GM13977 (cell line): Measurements from ENCODE around the gene TULP4.
"Not testable (repeated sequence)": the region's sequence is repeated elsewhere in the genome, so short reads cannot be mapped to it uniquely, and the experiment has no call there.

Source experiments
- DNase-seq: peaks from one replicate; pipeline ENCODE4 v3.0.0; 2012; ENCODE audit warnings: low spot score
- CTCF ChIP-seq: IDR thresholded peaks from 2 replicates; pipeline ENCODE4 v1.5.1; 2012; ENCODE audit warnings: mild to moderate bottlenecking, control low read depth; ENCODE audit not compliant: insufficient read depth; ENCODE audit errors: extremely low read depth, missing control alignments
- in situ Hi-C: fragments of 300-500 bp; cut with MboI; formaldehyde crosslinking; loops from one replicate; pipeline ENCODE4 v1.12.0; 2022; ENCODE audit warnings: low sequenced_read_pairs, low pct_unique_long_range_greater_than_20kb, mixed read lengths, inconsistent platforms; ENCODE audit not compliant: unreplicated experiment

TULP4 gene

GRCh38 chr6:158389193-158389919 is 77.1 kb downstream of the TULP4 start:
- in situ Hi-C loops: no loop called here
- no peak for DNase-seq
- no peak for TF ChIP-seq CTCF

- no peak for TF ChIP-seq CTCF
- in situ Hi-C loops: no loop called here
- DNase-seq: no peak
Observed at GRCh38 chr6:158391276-158391675, 79.0 kb downstream of the TULP4 start.

- DNase-seq, in situ Hi-C loops: not testable (repeated sequence)
Observed at GRCh38 chr6:158391977-158392376, 79.7 kb downstream of the TULP4 start.

GRCh38 chr6:158396136-158396535 is 83.9 kb downstream of the TULP4 start:
- no peak for DNase-seq
- in situ Hi-C loops: no loop called here
- TF ChIP-seq CTCF: no peak

GRCh38 chr6:158397578-158397977 is 85.3 kb downstream of the TULP4 start:
- no peak for TF ChIP-seq CTCF
- in situ Hi-C loops: no loop called here

GRCh38 chr6:158398252-158399024 is 86.2 kb downstream of the TULP4 start:
- in situ Hi-C loops: no loop called here
- no peak for DNase-seq
- no peak for TF ChIP-seq CTCF

More at GRCh38 chr6:158397578-158397977, 85.3 kb downstream of the TULP4 start:
- no peak for DNase-seq
